Measurements from ENCODE around the gene EYS. TPM values are rescaled to one million over a fixed set of nuclear protein-coding genes. Genes with fewer than 3 reads are reported as not detected.
"Not testable (repeated sequence)": the region's sequence is repeated elsewhere in the genome, so short reads cannot be mapped to it uniquely, and the experiment has no call there.

EYS gene
- total RNA-seq, 1 donor from 2014 or later, result not detected

GRCh38 chr6:63744810-63745209, 1962.2 kb downstream of the EYS start:
- H3K27ac ChIP-seq, result no peak overlapping the region
- DNase-seq (ENCODE audit: low spot score in 2 of 2), result no peak
- no peaks in the 10 kb centered on the region for H3K4me1 ChIP-seq
- TF ChIP-seq CTCF (IDR thresholded peaks at IDR 0.05), result no peak
- H3K9me3 ChIP-seq, result no peaks in the 10 kb centered on the region
- no peak overlapping the region for H3K4me3 ChIP-seq
- no peaks in the 10 kb centered on the region for H3K36me3 ChIP-seq
- H3K27me3 ChIP-seq, result no peaks in the 10 kb centered on the region
- intact Hi-C loops (cut with DNase I), result no loop called here

GRCh38 chr6:63743691-63744090, 1963.3 kb downstream of the EYS start:
- Histone ChIP-seq H3K27me3 (no peaks in the 10 kb centered on the region), H3K36me3 (no peaks in the 10 kb centered on the region), H3K27ac (no peak overlapping the region), H3K4me1 (no peaks in the 10 kb centered on the region), H3K9me3 (no peaks in the 10 kb centered on the region), H3K4me3 (no peak overlapping the region)
- intact Hi-C loops (cut with DNase I), result no loop called here
- DNase-seq (ENCODE audit: low spot score in 2 of 2), result no peak
- TF ChIP-seq CTCF (IDR thresholded peaks at IDR 0.05), result no peak

GRCh38 chr6:63742060-63742459, 1965.0 kb downstream of the EYS start:
- intact Hi-C loops (cut with DNase I), result no loop called here
- Histone ChIP-seq H3K27ac (no peak overlapping the region), H3K36me3 (no peaks in the 10 kb centered on the region), H3K27me3 (no peaks in the 10 kb centered on the region), H3K4me1 (no peaks in the 10 kb centered on the region), H3K4me3 (no peak overlapping the region), H3K9me3 (no peaks in the 10 kb centered on the region)
- TF ChIP-seq CTCF (IDR thresholded peaks at IDR 0.05), result no peak
- no peak for DNase-seq (ENCODE audit: low spot score in 2 of 2)

GRCh38 chr6:63740709-63741108, 1966.3 kb downstream of the EYS start:
- no peaks in the 10 kb centered on the region for H3K36me3 ChIP-seq
- no peak overlapping the region for H3K27ac ChIP-seq
- H3K9me3 ChIP-seq, result peaks cover 0 to 3% of the 10 kb centered on the region in 2 donors
- intact Hi-C loops (cut with DNase I), result no loop called here
- H3K4me3 ChIP-seq, result no peak overlapping the region
- DNase-seq (ENCODE audit: low spot score in 2 of 2), result no peak
- no peaks in the 10 kb centered on the region for H3K4me1 ChIP-seq
- TF ChIP-seq CTCF (IDR thresholded peaks at IDR 0.05), result no peak
- H3K27me3 ChIP-seq, result no peaks in the 10 kb centered on the region

- TF ChIP-seq CTCF (IDR thresholded peaks at IDR 0.05), result no peak
- H3K36me3 ChIP-seq, result no peaks in the 10 kb centered on the region
- intact Hi-C loops (cut with DNase I), result no loop called here
- no peak overlapping the region for H3K27ac ChIP-seq
- no peak for DNase-seq (ENCODE audit: low spot score in 2 of 2)
- H3K4me1 ChIP-seq, result no peaks in the 10 kb centered on the region
- H3K9me3 ChIP-seq, result peaks cover 0 to 7% of the 10 kb centered on the region in 2 donors
- no peak overlapping the region for H3K4me3 ChIP-seq
- H3K27me3 ChIP-seq, result no peaks in the 10 kb centered on the region
Observed at GRCh38 chr6:63739094-63739687, 1967.8 kb downstream of the EYS start.

- H3K4me3 ChIP-seq; H3K36me3 ChIP-seq; DNase-seq (ENCODE audit: low spot score in 2 of 2); H3K4me1 ChIP-seq; intact Hi-C loops (cut with DNase I); H3K9me3 ChIP-seq; H3K27ac ChIP-seq; H3K27me3 ChIP-seq: not testable (repeated sequence)
Observed at GRCh38 chr6:63738190-63738589, 1968.8 kb downstream of the EYS start.

Data from ascending aorta (tissue), 2 donors.